Stimulated activated CD8-positive, alpha-beta memory T cell treated with anti-CD3 and anti-CD28 coated beads, Interleukin-7, amount 100 ng/mL, for 48 hours (primary cell): ENCODE data around the gene CAMTA1.

Experiments used
- DNase-seq, 2 donors: peaks; one replicate each; pipeline ENCODE4 v3.0.0-alpha.2; 2020; ENCODE audit warnings: low read depth in 1 of 2; ENCODE audit errors: extremely low read depth in 1 of 2

Gene CAMTA1

DNA sequence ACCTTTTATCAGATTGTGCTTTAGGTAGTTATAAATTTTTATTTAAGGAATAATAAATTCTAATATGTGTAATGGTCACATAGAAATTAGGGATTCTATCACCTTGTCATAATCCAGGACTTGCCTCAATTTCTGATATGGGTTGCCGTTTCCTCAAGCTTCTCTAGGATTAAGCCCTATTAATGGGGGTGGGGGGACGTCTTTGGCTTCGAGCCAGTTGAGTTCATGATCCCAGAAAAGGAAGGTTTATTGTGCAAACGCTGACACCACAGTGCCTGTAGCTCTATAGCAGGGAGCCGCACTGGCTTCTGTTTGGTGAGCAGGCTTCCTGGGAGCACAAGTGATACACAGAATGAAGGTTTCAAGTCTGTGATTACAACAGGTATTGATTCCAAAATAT, 963.9 kb downstream of the CAMTA1 start:
- DNase-seq = no peak

DNA sequence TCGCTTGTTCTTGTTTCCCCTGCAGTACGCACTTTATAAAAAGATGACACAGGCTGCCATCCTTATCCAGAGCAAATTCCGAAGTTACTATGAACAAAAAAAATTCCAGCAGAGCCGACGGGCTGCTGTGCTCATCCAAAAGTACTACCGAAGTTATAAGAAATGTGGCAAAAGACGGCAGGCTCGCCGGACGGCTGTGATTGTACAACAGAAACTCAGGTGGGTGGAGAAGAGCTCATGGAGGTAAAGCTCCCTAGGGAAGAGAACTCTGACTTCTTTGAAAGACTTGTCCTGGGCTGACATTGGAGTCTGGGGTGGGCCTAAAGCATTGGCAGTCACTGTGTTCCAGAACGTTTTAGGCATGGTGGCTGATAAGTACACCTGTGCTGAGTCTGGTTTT, 965.9 kb downstream of the CAMTA1 start:
- no peak for DNase-seq

DNA sequence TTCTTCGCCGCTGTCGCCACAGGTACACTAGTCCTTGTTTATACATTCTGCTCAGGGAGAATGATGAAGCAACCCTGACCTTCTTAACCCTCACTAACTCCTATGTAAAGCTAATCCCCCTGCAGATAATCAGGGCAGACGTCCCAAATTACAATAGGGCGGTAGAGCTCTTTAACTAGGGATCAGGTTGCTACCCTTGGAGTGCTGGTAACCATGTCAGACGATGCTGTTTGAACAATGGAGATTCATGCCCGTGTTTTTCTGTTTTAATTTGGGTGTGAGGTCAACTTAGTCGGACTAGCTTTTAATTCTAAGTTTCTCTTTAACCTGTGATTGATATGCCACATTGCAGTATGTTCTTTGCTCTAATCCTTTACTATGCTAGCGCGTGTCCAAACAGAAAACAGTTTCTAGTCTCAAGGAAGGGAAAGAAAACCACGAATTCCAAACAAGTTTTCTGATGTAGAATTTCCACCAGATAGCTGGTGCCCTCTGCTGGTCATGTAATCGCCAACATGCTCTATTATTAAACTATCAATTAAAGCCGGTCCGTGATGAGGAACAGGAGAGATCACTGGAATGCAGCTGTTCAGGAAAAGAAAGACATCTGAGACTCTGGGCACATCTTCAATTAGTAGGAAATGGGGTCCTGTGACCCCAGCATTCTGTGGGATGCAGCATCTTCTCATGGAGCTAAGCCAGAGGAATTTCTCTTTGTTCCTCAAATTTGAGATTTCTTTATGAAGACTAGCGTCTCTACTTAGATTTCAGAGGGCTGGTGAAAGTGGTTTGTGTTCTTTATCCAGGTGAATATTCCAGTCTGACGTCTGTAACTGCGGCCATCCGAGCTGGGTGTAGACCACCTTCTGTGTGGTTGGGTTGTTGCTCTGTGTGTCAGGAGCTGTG, 967.5 kb downstream of the CAMTA1 start:
- DNase-seq = no peak

DNA sequence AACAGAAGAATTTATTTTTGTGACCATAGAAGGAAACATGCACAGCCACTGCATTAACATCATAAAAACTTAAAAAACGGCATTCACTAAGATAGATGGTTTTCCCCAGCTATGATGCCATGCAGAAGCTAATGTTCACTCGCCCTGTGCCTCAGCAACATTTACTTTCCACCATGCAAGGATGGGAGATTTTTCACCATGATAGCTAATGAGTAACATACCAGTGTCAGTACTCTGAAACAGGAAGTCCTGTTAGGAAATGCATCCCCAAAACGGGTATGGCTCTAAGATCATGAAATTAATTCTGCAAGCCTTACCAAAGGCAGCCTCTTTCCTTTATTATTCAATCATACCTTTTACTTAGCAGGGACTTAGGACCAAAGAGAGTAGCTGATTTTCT, 968.4 kb downstream of the CAMTA1 start:
- DNase-seq = no peak

DNA sequence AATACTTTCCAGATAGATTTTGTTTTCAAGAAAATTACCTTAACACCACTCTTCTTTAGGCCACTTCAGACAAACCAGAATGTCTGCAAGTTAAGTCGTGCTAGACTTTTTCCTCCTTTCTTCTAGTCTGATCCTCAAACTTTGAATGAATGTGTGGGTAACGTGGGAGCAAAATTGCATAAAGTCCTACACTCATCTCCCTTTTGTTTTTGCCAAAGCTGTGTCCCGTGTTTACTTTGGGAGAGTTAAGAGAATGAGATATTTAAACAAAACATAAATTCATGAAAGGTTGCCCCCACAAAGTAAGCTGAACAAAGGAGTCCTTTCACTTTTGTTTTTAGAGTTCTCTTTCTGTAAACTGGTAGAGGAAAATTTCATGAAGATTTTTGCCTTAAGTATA, 969.0 kb downstream of the CAMTA1 start:
- DNase-seq = no peak

DNA sequence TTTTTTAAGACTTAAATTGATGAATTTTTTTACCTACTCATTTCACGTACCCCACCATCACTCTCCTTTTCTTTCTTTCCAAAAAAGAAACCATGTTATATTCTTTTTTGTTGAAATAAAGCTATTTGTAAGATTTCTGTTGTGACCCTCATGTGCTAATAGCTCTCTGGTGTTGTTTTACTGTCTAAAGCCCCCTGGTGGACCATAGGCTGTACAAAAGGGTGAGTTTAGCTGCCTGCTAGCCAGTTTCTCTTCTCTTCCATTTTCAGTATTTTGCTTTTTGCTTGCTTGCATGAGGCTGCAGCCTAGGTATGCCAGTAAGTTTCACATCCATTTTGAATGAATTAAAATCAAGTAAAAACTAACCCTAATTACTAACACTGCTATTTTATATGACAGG, 970.2 kb downstream of the CAMTA1 start:
- DNase-seq = no peak

DNA sequence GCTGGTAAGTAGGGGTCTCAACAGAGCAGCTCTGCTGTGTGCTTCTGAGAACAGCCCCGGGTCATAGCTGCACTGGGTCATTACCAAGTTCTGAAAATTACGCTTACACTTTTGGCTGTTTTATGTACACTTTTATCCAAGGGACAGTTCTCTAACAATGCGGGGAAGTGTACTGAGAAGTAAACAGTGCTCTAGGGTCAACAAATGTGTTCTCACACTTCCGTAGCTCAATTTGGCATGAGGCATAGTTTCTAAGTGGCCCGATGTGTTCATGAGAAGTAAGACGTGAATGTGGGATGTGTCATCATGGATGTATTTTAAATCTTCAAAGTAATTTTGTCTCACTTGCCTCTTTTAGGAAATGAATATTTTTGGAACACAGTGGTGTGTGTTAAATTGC, 975.0 kb downstream of the CAMTA1 start:
- no peak for DNase-seq

DNA sequence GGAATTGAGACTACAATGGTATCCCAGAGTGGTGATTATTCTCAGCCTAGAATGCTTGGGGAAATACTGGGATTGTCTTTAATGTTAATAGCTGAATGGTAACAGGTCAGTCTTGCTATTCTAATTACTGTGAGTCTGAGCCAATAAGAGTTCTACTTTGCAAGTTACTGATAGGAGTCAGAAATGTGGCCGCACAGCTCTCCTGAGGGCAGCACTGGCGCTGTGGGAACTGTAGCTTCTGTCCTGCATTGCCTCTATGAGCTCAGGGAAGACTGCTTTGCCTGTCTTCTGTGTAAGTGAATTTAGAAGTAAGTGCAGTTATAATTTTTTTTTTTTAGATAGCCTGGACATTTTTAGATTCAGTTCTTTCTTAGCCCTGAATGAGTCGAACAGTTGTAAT, 975.8 kb downstream of the CAMTA1 start:
- no peak for DNase-seq

DNA sequence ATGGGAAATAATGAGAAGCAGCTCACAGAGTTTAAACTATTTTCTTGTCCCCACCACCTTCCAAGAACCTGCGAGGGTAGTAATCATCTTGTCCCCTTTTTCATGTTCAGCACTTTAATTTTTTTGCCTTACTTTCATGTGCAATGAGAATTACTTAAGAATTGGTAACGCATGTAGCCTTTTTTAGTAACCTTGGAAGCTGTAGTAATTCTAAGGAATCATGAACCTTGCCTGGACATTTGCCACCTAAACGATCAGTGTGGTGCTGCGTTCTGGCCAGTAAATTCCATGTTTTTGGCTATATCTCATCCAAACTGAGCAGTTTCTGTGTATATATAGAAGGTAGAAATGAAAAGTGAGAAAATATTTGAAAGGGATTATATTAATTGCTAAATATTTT, 981.9 kb downstream of the CAMTA1 start:
- no peak for DNase-seq

DNA sequence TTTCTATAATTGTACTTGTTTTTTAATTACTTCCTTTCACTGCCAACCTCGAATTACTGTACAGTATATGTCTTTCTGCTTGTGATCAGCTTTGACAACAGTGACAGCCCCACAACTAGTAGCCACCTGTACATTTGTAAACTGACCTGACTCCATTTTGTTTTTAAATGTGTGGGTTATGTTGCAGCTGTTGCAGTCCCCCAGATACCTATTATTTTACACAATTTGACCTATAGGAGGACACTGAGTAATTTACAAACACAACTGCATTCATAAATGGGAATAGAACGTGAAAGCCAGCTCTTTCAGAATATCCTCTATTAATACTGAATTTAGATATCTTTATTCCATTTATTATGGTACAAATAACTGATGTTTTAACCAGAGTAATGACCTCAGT, 983.3 kb downstream of the CAMTA1 start:
- no peak for DNase-seq

DNA sequence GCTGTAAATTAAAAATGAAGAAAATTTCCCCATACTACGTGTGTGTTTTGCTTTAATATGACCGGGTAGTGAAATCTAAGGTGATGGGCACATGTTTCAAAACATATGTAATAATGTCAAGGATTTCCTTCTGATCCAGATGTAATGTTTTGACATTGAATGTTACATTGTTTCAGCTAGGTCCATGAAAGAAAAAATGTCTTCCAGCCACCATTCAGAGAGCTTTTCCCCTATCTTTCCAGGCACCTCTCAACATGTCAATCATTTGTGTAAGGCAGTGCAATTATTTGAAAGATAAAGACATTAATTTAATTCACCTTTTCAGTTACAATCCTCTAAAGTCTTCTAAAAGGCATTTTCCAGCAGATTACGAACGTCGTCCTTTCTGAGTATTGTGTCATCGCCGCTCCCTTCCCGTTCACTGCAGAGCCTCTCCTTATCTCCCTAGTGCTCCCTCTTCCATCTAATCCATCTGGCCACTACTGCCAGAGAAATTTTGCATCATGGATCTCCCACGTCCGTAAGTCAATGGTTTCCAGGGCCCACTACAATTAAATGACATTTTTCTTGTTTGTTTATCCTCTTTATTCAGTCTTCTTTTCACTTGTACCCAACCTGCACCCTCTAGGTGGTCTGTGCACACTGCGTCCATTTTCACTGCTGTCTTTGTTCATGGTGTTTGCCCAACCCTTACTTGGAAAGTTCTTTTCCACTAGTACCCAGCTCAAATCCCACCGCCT, 984.6 kb downstream of the CAMTA1 start:
- DNase-seq = no peak

DNA sequence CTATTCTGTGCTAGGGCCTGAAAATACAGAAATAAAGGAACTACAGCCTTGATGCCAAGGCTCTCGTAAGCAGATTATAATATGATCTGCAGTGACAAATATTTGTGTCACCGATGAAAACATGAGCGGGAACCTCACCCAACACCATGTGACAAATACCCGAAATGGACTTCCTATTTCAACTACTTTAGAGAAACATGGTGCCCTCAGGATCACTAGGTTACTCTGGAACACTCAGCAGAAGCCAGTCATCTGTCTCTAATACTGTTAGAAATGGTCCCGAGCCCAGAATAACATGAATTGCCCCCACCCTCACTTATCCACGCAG, 985.4 kb downstream of the CAMTA1 start:
- DNase-seq = no peak

DNA sequence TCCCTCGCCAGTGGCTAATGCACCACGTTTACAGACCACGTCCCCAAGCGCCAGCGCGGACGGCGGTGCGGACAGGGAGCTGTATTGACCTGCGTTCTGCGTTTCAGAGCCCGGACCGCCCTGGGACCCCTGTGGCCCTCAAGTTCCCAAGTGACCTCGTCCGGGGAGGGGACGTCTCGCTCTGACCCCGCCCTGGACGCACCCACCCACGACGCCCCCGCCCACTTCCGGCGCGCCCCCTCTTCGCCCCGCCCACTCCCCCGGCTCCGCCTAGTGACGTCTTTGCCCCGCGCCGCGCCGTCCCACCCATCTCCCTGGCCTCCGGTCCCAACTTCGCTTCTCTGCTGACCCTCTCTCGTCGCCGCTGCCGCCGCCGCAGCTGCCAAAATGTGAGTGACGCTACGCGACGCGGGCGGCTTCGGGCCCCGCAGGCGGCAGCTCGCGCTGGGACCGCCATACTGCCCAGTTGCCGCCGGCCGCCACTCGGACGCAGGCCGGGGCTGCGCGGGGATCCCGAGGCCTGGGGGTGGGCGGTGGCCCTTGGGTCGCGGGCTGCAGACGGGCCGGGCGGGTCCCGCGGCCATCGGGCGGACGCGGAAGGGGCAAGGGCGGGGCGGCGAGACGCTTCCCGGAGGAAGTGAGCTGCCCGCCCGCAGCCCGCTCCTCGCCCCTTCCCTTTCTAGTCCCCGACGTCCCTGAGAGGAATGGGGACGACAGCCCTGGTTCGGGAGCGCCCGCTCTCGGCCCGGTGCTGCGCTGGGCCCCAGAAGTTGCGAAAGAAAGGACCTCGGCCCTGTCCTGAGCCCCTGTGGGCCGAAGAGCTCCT, 986.0 kb downstream of the CAMTA1 start, which contains the start of gene VAMP3:
VAMP3 (plus strand) TSS at position 300 of the 826 bp plus-strand sequence; CDS start at position 388, 88 bp downstream.
- peak; percentile 71 to 74 for DNase-seq

DNA sequence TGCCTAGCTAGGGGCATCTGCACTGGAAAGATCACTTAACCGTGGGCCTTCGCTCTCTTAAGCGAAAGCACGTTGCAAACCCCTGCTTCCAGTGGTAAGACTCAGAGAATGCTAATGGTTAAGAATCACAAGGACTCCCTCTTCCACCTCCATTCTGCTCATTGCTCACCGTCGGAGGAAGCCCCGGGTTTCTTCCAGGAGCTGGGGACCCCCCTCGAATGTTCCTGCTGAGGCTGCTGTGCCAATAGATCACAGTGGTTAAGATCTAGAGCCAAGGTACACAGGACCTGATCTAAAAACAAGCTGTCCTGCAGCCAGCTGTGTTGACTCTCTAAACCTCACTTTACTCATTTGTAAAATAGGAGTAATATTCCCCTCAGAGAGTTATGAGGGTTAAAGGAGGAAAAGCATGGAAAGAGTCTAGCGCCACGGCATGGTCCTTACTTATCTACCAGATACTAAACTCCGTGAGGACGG, 986.6 kb downstream of the CAMTA1 start:
- DNase-seq = no peak

DNA sequence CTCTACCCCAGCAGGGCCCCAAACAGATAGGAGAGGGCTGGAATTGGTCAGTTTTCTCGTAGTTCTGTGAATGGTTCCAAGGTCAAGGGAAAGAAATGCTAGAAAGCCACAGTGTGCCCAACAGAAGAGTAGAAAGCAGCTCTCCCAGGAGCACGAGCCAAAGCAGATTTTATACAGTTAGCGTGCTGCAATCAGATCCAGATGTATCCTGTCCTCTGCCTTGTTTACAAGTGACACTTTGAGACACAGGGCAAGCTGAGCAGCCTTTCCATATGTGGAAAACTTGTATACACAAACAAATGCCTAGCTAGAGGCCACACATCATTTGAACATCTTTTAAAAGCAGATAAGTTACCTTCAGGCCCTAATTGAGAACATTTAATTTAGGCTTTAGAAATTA, 992.3 kb downstream of the CAMTA1 start:
- DNase-seq = no peak

DNA sequence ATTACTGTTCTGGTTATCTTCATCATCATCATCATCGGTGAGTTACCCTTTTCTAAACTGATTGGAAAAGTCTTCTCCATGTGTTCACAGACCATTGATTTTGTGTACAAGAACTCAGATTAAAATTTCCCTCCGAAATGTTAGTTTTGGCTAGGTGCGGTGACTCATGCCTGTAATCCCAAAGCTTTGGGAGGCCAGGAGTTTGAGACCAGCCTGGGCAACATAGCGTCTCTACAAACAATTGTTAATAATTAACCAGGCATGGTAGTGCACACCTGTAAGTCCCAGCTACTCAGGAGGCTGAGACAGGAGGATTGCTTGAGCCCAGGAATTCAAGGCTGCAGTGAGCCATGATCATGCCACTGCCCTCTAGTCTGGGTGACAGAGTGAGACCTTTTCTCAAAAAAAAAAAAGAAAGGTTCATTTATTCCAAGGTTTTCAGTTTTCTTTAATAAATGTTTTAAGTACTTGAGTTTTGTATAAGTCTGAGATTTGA, 992.9 kb downstream of the CAMTA1 start:
- DNase-seq = no peak

DNA sequence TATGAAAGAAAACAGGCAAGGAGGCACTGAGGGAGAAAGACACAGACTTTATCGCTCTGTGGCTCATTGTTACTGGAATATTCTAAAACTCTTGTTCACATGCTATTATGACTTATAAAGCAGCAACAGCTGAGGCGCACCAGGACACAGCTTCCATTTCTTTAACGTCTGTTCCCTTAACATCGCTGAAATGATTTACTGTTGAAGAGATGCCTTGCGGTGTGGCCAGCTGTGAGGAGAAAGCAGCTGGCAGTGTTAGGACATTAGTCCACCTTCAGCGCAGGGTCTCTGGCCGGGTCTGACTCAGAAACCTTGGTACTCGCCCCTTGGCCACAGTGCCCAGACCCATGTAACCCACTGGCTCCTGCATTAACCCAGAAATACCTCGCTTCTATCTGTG, 995.7 kb downstream of the CAMTA1 start:
- no peak for DNase-seq

DNA sequence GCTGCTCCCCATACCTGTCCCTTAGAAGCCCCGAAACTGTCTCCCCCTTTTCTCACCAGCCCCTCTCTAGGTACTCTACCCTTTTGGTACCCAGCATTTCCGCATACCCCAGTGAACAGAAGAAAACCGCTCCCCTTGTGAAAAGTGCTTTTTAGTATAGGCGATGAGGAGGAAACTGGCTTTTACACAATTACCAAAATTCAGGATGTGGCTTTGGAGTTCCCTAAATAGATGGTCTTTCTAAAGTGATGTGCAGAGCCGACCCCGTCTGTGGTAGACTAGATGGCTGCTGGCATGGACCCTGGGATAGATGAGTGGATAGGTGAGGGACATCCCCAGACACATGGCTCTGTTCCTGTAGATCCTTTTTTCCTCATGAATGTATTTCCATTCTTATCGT, 996.2 kb downstream of the CAMTA1 start:
- DNase-seq = no peak

DNA sequence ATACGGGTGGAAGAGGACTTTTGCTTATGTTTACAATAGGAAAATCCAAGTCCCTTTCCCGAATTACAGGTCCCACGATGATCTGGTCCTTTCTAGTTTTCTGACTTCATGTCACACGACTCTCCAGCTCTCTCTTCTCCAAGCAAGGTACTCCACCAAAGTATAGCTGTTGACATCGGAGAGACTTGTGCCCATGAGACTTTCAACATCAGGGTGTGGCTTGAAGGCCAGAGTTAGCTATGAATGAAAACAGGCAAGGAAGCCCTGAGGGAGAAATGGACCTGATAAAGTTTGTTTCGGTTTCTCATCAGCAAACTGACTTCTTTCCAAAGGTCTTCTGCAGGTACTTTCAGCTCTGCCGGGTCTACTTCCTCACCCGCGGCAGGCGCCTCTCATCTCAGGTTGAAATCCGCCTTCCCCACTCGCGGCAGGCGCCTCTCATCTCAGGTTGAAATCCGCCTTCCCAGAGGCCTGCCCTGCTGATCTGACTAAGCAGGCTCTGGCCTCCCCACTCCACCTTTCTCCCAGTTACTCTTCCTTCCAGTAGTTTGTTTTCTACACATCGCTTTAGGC, 996.8 kb downstream of the CAMTA1 start:
- no peak for DNase-seq

DNA sequence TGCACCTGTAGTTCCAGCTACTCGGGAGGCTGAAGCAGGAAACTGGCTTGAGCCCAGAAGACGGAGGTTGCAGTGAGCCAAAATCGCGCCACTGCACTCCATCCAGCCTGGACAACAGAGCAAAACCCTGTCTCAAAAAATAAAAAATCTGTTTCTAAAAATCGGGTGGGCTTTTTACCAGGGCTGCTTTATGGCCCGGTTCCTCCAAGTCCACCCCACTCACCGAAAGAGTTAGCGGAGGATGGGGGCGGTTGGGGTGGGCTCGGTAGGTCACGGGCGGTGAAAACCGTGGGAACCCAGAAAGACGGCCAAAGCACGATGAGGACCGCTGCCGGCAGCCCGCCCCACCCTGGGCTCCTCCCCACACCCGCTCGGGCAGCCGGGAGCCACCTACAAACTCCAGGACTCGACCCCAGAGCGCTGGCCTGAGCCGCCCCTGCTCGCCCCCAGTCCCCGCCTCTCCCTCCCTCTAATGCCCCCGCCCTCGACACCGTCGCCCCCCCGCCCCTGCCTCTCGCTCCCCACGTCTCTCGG, 998.0 kb downstream of the CAMTA1 start:
- DNase-seq = peak in 1 of 2 donors; percentile 12
